SK-N-SH treated with all-trans-retinoic acid at 6 μM for 48 hours (cell line): ENCODE measurements around the gene PRSS27.

ENCODE experiments used
- ARNTL ChIP-seq: fragments of 450-650 bp; formaldehyde crosslinking; IDR thresholded peaks from 2 replicates; pipeline ENCODE4 v1.5.0; 2020; ENCODE audit warnings: low read depth, mild to moderate bottlenecking, moderate library complexity, borderline replicate concordance
- CSDC2 ChIP-seq: fragments of 250-450 bp; sonication (Bioruptor Pico); IDR thresholded peaks from 2 replicates; pipeline ENCODE4 v1.5.0; 2020; ENCODE audit warnings: mild to moderate bottlenecking, moderate library complexity
- GLIS3 ChIP-seq: fragments of 250-450 bp; sonication (Bioruptor Pico); IDR thresholded peaks from 2 replicates; pipeline ENCODE4 v1.5.0; 2020; ENCODE audit warnings: mild to moderate bottlenecking, moderate library complexity
- OSR1 ChIP-seq: fragments of 250-450 bp; sonication (Bioruptor Pico); IDR thresholded peaks from 2 replicates; pipeline ENCODE4 v1.8.0; 2022; ENCODE audit warnings: moderate library complexity, mild to moderate bottlenecking, inconsistent platforms
- PPARA ChIP-seq: fragments of 250-450 bp; sonication (Bioruptor Pico); IDR thresholded peaks from 2 replicates; pipeline ENCODE4 v1.5.0; 2020; ENCODE audit warnings: mild to moderate bottlenecking, borderline replicate concordance
- RARB ChIP-seq: fragments of 250-450 bp; sonication (Bioruptor Pico); IDR thresholded peaks from 2 replicates; pipeline ENCODE4 v1.8.0; 2021; ENCODE audit warnings: mild to moderate bottlenecking, moderate library complexity
- SNAI2 ChIP-seq: fragments of 250-450 bp; sonication (Bioruptor Pico); IDR thresholded peaks from 2 replicates; pipeline ENCODE4 v1.5.0; 2020; ENCODE audit warnings: mild to moderate bottlenecking, moderate library complexity
- TOX ChIP-seq: fragments of 250-450 bp; sonication (Bioruptor Pico); IDR thresholded peaks from 2 replicates; pipeline ENCODE4 v1.8.0; 2021; ENCODE audit warnings: mild to moderate bottlenecking, moderate library complexity, borderline replicate concordance
- ZFP30 ChIP-seq: fragments of 450-650 bp; formaldehyde crosslinking; IDR thresholded peaks from 2 replicates; pipeline ENCODE4 v1.5.0; 2022; ENCODE audit warnings: mild to moderate bottlenecking, moderate library complexity
- ZNF70 ChIP-seq: fragments of 450-650 bp; formaldehyde crosslinking; IDR thresholded peaks from 2 replicates; pipeline ENCODE4 v1.5.0; 2020; ENCODE audit warnings: mild to moderate bottlenecking, moderate library complexity
- TF ChIP-seq, protein P1 (sequence below): fragments of 250-450 bp; sonication (Bioruptor Pico); IDR thresholded peaks from 2 replicates; pipeline ENCODE4 v1.8.0; 2020; ENCODE audit warnings: mild to moderate bottlenecking, moderate library complexity, borderline replicate concordance

DNA sequence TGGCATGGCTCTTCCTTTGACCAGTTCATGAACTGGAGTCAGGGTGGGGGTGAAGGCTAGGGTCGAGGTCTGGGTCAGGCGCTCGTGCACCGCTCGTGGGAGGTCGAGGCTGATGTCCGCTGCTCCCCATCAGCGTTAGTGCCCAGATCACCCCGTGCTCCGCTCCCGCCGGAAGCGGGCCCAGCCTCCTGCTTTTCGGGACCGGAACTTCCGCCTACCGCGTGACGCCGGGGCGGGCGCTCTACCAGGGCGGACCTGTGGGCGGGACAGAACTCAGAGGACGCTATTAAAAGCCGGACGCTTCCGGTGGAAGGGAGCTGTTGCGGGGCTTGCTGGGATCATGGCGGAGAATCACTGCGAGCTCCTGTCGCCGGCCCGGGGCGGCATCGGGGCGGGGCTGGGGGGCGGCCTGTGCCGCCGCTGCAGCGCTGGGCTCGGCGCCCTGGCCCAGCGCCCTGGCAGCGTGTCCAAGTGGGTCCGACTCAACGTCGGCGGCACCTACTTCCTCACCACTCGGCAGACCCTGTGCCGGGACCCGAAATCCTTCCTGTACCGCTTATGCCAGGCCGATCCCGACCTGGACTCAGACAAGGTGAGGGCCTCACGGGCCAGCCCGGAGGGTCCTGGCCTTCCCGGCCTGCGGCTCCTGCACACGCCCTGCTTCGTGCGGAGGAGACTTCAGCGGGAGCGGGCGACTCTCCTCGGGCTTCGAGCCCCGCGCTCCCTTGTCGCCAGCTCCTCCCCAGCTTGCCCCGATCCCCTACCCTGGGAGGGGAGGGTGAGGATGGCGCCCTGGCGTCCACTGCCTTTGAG lies 37.6 kb downstream of the PRSS27 start, which contains the start of gene KCTD5:
- TF ChIP-seq ARNTL (no peak), ZFP30 (no peak), PPARA (CRISPR knock-in tag) (no peak), SNAI2 (CRISPR knock-in tag) (no peak), GLIS3 (no peak), ZNF70 (CRISPR knock-in tag) (no peak), RARB (no peak), CSDC2 (CRISPR knock-in tag) (no peak), OSR1 (CRISPR knock-in tag) (no peak), TOX (CRISPR knock-in tag) (no peak)
- TF ChIP-seq, protein P1, sequence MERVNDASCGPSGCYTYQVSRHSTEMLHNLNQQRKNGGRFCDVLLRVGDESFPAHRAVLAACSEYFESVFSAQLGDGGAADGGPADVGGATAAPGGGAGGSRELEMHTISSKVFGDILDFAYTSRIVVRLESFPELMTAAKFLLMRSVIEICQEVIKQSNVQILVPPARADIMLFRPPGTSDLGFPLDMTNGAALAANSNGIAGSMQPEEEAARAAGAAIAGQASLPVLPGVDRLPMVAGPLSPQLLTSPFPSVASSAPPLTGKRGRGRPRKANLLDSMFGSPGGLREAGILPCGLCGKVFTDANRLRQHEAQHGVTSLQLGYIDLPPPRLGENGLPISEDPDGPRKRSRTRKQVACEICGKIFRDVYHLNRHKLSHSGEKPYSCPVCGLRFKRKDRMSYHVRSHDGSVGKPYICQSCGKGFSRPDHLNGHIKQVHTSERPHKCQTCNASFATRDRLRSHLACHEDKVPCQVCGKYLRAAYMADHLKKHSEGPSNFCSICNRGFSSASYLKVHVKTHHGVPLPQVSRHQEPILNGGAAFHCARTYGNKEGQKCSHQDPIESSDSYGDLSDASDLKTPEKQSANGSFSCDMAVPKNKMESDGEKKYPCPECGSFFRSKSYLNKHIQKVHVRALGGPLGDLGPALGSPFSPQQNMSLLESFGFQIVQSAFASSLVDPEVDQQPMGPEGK, result no peak
